ENCODE measurements around the gene PCDHAC1. TPM values are rescaled to one million over a fixed set of nuclear protein-coding genes. Genes with fewer than 3 reads are reported as not detected.

The PCDHAC1 gene
- total RNA-seq, 1 donor from 2014 or later, result not detected

GRCh38 chr5:140927228-140927573, 1.1 kb downstream of the PCDHAC1 start:
- Histone ChIP-seq H3K36me3 (no peaks in the 10 kb centered on the region), H3K27ac (replicated peaks) (no peak overlapping the region), H3K4me1 (peaks cover 19% of the 10 kb centered on the region), H3K4me3 (peak overlapping the region; percentile 64), H3K9me3 (replicated peaks) (no peaks in the 10 kb centered on the region), H3K27me3 (ENCODE audit: low read depth) (peaks cover 92% of the 10 kb centered on the region)
- intact Hi-C loops (cut with micrococcal nuclease), result no loop called here
- DNase-seq, result no peak
- TF ChIP-seq, protein P1, sequence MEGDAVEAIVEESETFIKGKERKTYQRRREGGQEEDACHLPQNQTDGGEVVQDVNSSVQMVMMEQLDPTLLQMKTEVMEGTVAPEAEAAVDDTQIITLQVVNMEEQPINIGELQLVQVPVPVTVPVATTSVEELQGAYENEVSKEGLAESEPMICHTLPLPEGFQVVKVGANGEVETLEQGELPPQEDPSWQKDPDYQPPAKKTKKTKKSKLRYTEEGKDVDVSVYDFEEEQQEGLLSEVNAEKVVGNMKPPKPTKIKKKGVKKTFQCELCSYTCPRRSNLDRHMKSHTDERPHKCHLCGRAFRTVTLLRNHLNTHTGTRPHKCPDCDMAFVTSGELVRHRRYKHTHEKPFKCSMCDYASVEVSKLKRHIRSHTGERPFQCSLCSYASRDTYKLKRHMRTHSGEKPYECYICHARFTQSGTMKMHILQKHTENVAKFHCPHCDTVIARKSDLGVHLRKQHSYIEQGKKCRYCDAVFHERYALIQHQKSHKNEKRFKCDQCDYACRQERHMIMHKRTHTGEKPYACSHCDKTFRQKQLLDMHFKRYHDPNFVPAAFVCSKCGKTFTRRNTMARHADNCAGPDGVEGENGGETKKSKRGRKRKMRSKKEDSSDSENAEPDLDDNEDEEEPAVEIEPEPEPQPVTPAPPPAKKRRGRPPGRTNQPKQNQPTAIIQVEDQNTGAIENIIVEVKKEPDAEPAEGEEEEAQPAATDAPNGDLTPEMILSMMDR (IDR thresholded peaks at IDR 0.05; ENCODE audit: borderline replicate concordance), result no peak

DNA sequence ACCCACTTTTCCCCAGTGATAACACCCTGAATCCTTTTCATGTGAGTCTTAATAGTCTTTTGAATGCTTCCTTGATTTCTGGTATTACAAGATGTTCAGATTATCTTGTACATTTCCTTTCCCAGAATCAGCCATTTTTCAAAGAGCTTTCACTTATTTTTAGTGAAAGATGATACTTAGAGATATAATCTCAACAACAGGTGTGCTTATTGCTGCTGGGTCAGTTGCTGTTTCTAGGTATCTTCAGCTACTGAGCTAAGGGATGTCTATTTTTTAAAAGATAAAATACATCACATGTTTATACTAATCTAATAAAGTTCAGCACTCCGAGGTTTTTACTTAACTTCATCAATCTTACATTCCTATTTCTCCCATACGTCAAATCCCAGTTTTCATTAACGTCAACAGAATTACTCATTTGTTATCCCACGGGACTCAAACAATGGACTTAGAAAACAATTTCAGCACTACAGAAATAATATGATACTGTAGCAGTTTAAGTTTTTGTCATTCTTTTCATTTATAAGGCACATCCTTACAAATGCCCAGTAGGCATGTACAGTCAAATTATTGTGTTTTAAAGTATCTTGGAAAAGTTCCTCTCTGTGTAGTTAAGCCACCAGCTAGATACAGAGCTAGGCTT, 9.0 kb downstream of the PCDHAC1 start:
- intact Hi-C loops (cut with micrococcal nuclease), result no loop called here
- Histone ChIP-seq H3K9me3 (replicated peaks) (no peaks in the 10 kb centered on the region), H3K36me3 (no peaks in the 10 kb centered on the region), H3K4me1 (no peaks in the 10 kb centered on the region), H3K4me3 (no peak overlapping the region), H3K27ac (replicated peaks) (no peak overlapping the region), H3K27me3 (ENCODE audit: low read depth) (peaks cover 18% of the 10 kb centered on the region)
- TF ChIP-seq, protein P1 (IDR thresholded peaks at IDR 0.05; ENCODE audit: borderline replicate concordance), result no peak
- DNase-seq, result no peak

- intact Hi-C loops (cut with micrococcal nuclease), result no loop called here
- no peaks in the 10 kb centered on the region for H3K36me3 ChIP-seq
- H3K27ac ChIP-seq (replicated peaks), result no peak overlapping the region
- H3K4me1 ChIP-seq, result no peaks in the 10 kb centered on the region
- peaks cover 17% of the 10 kb centered on the region for H3K27me3 ChIP-seq (ENCODE audit: low read depth)
- no peak overlapping the region for H3K4me3 ChIP-seq
- no peak for DNase-seq
- H3K9me3 ChIP-seq (replicated peaks), result peaks cover 29% of the 10 kb centered on the region
- TF ChIP-seq, protein P1 (IDR thresholded peaks at IDR 0.05; ENCODE audit: borderline replicate concordance), result no peak
Observed at GRCh38 chr5:140946578-140946977, 20.5 kb downstream of the PCDHAC1 start.

DNA sequence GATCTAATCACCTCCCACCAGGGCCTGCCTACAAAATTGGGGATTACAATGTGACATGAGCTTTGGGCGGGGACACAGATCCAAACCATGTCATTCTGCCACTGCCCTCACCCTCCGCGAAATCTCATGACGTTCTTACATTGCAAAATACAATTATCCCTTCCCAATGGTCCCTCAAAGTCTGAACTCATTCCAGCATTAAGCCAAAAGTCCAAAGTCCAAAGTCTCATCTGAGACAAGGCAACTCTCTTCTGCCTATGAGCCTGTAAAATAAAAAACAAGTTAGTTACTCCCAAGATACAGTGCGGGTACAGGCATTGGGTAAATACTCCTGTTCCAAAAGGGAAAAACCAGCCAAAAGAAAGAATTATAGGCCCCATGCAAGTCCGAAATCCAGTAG, 25.5 kb downstream of the PCDHAC1 start:
- Histone ChIP-seq H3K36me3 (no peaks in the 10 kb centered on the region), H3K27ac (replicated peaks) (no peak overlapping the region), H3K9me3 (replicated peaks) (peaks cover 15% of the 10 kb centered on the region), H3K4me1 (no peaks in the 10 kb centered on the region), H3K4me3 (no peak overlapping the region), H3K27me3 (ENCODE audit: low read depth) (peaks cover 9% of the 10 kb centered on the region)
- TF ChIP-seq, protein P1 (IDR thresholded peaks at IDR 0.05; ENCODE audit: borderline replicate concordance), result no peak
- intact Hi-C loops (cut with micrococcal nuclease), result no loop called here
- DNase-seq, result no peak

DNA sequence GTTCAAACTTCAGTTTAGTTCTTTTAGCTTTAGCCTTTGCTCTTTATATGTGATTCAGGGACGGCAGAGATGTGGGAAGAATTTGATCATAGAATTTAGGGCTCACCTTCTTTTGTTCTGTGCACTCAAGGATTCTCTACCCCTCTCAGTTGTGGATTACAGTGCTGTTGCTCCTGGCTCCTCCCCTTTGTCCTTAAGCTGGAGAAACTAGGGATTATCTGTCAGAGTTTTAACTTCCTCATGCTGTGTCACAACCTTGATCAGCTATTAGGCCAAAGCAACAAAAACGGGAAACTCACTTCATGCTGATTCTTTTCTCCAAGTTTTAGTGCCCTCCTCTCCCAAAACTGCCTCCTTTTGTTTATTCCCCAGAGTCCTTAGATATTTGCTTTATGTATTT, 27.1 kb downstream of the PCDHAC1 start:
- Histone ChIP-seq H3K4me1 (no peaks in the 10 kb centered on the region), H3K9me3 (replicated peaks) (peaks cover 15% of the 10 kb centered on the region), H3K4me3 (no peak overlapping the region), H3K27ac (replicated peaks) (no peak overlapping the region), H3K27me3 (ENCODE audit: low read depth) (peaks cover 9% of the 10 kb centered on the region), H3K36me3 (no peaks in the 10 kb centered on the region)
- TF ChIP-seq, protein P1 (IDR thresholded peaks at IDR 0.05; ENCODE audit: borderline replicate concordance), result no peak
- intact Hi-C loops (cut with micrococcal nuclease), result no loop called here
- DNase-seq, result no peak
